HCT116 (cell line): ENCODE results near the gene RELA. TPM values are rescaled to one million over a fixed set of nuclear protein-coding genes. Genes with fewer than 3 reads are reported as not detected.

Experiments
- ATAC-seq: fragments of 200-7000 bp; cut with Tn5 transposase; 2 replicates; pipeline ENCODE4 v1.9.1; 2020; ENCODE audit warnings: mild to moderate bottlenecking, moderate library complexity
- BruUV-seq: library from RNA; stranded (reverse); fragments of 400-500 nt; replicated peaks from 2 replicates; lab custom pipeline; 2021; lab: Mats Ljungman, UMichigan
- CTCF ChIA-PET: fragments of 300-600 bp; sonication (Branson Sonifier 250); formaldehyde crosslinking; loops from one replicate; lab custom pipeline; 2021; ENCODE audit warnings: antibody characterized with exemption; lab: Charles Lee
- POLR2A ChIA-PET: fragments of 300-600, 350-600 bp; sonication (Branson Sonifier 250); formaldehyde crosslinking; loops from one replicate; lab custom pipeline; 2021; ENCODE audit warnings: antibody characterized with exemption; lab: Charles Lee
- RAD21 ChIA-PET, 2 experiments: fragments of 300-600 bp; sonication (Branson Sonifier 250); formaldehyde crosslinking; loops; one replicate each; lab custom pipeline; 2023; ENCODE audit warnings: low total read pairs in 2 of 2; ENCODE audit not compliant: uncharacterized antibody in 2 of 2, unreplicated experiment in 2 of 2, low non-redundant PET in 1 of 2; lab: Charles Lee
- DNase-seq: peaks from one replicate; pipeline ENCODE4 v3.0.0-alpha.2; 2010; ENCODE audit warnings: low read depth, low spot score
- H2AFZ ChIP-seq: fragments of 200-600 bp; shearing (Covaris generic), sonication (generic); 2 replicates; pipeline ENCODE4 v1.6.1; 2017; ENCODE audit warnings: low read depth, mixed run types, mixed read lengths, antibody characterized with exemption, low read length; ENCODE audit not compliant: poor library complexity, severe bottlenecking
- H3K27ac ChIP-seq: 2 replicates; pipeline ENCODE4 v1.5.1; 2012; ENCODE audit warnings: low read depth, low read length
- H3K27me3 ChIP-seq: fragments of 200-600 bp; sonication (generic); 2 replicates; pipeline ENCODE4 v1.6.1; 2016; ENCODE audit warnings: mixed run types, low read length, mixed read lengths; ENCODE audit not compliant: insufficient read depth
- H3K36me3 ChIP-seq, 2 experiments: fragments of 200-500 bp in 1 of 2; fragments of 200-600 bp in 1 of 2; sonication (Bioruptor generic) in 1 of 2; sonication (generic) in 1 of 2; 2 replicates each; pipeline versions ENCODE4 v1.5.1 to v1.6.1; 2014 to 2016; ENCODE audit warnings: low read length in 2 of 2, inconsistent platforms in 1 of 2, mixed read lengths in 1 of 2, mixed run types in 1 of 2; ENCODE audit not compliant: insufficient read depth in 2 of 2, control insufficient read depth in 1 of 2
- H3K4me1 ChIP-seq, 2 experiments: fragments of 200-600 bp in 1 of 2; sonication (generic) in 1 of 2; 2 replicates each; pipeline versions ENCODE4 v1.5.1 to v1.6.1; 2012 to 2017; ENCODE audit warnings: low read length in 2 of 2, inconsistent platforms in 1 of 2, mild to moderate bottlenecking in 1 of 2, mixed read lengths in 1 of 2, mixed run types in 1 of 2, moderate library complexity in 1 of 2; ENCODE audit not compliant: insufficient read depth in 2 of 2, control insufficient read depth in 1 of 2
- H3K4me2 ChIP-seq: fragments of 200-600 bp; sonication (generic); 2 replicates; pipeline ENCODE4 v1.6.1; 2017; ENCODE audit warnings: mixed run types, low read length, mixed read lengths
- H3K4me3 ChIP-seq, 2 experiments: fragments of 200-600 bp in 1 of 2; sonication (generic) in 1 of 2; replicated peaks in 1 of 2; 2 replicates each; pipeline ENCODE4 v1.5.1; 2011 to 2016; ENCODE audit warnings: low read length in 2 of 2, control low read depth in 1 of 2, low read depth in 1 of 2, mild to moderate bottlenecking in 1 of 2, mixed read lengths in 1 of 2, mixed run types in 1 of 2
- H3K79me2 ChIP-seq: fragments of 200-600 bp; sonication (generic); 2 replicates; pipeline ENCODE4 v1.6.1; 2017; ENCODE audit warnings: mild to moderate bottlenecking, mixed run types, low read length, moderate library complexity, mixed read lengths; ENCODE audit not compliant: insufficient read depth
- H3K9ac ChIP-seq: fragments of 200-600 bp; sonication (generic); 2 replicates; pipeline ENCODE4 v1.6.1; 2016; ENCODE audit warnings: low read length, mixed read lengths
- H3K9me2 ChIP-seq: fragments of 200-600 bp; sonication (generic), shearing (Covaris generic); 2 replicates; pipeline ENCODE4 v1.6.1; 2017; ENCODE audit warnings: mixed run types, mild to moderate bottlenecking, moderate library complexity; ENCODE audit not compliant: insufficient read depth
- H3K9me3 ChIP-seq, 2 experiments: fragments of 200-500 bp in 1 of 2; fragments of 200-600 bp in 1 of 2; sonication (Bioruptor generic) in 1 of 2; sonication (generic) in 1 of 2; 2 replicates each; pipeline ENCODE4 v1.6.1; 2014 to 2017; ENCODE audit warnings: low read length in 2 of 2, mixed read lengths in 2 of 2, inconsistent platforms in 1 of 2, low read depth in 1 of 2, mild to moderate bottlenecking in 1 of 2, mixed run types in 1 of 2, moderate library complexity in 1 of 2; ENCODE audit not compliant: control insufficient read depth in 1 of 2, insufficient read depth in 1 of 2
- H4K20me1 ChIP-seq: fragments of 200-600 bp; sonication (generic), shearing (Covaris generic); 2 replicates; pipeline ENCODE4 v1.6.1; 2017; ENCODE audit warnings: mixed run types, mild to moderate bottlenecking, moderate library complexity; ENCODE audit not compliant: insufficient read depth
- ATF3 ChIP-seq: IDR thresholded peaks from 2 replicates; pipeline ENCODE4 v1.6.1; 2012
- CBX3 ChIP-seq: IDR thresholded peaks from 2 replicates; pipeline ENCODE4 v1.6.1; 2012; ENCODE audit warnings: low read depth
- EGR1 ChIP-seq: IDR thresholded peaks from 2 replicates; pipeline ENCODE4 v1.6.1; 2012; ENCODE audit warnings: low read depth
- ELF1 ChIP-seq: IDR thresholded peaks from 2 replicates; pipeline ENCODE4 v1.6.1; 2012; ENCODE audit warnings: low read depth, borderline replicate concordance
- EZH2phosphoT487 ChIP-seq: fragments of 200-600 bp; IDR thresholded peaks from 2 replicates; pipeline ENCODE4 v1.6.1; 2018; ENCODE audit warnings: antibody characterized with exemption, borderline replicate concordance
- FOSL1 ChIP-seq: IDR thresholded peaks from 2 replicates; pipeline ENCODE4 v1.6.1; 2012; ENCODE audit warnings: low read depth
- JUND ChIP-seq: IDR thresholded peaks from 2 replicates; pipeline ENCODE4 v1.6.1; 2012
- POLR2A ChIP-seq: IDR thresholded peaks from 2 replicates; pipeline ENCODE4 v1.7.0; 2011; ENCODE audit warnings: borderline replicate concordance; ENCODE audit not compliant: insufficient read depth, insufficient read length; ENCODE audit errors: extremely low read depth
- POLR2AphosphoS5 ChIP-seq: IDR thresholded peaks from 2 replicates; pipeline ENCODE4 v1.6.1; 2011; ENCODE audit warnings: mild to moderate bottlenecking, low read depth, low read length, moderate library complexity
- REST ChIP-seq: IDR thresholded peaks from 2 replicates; pipeline ENCODE4 v1.6.1; 2012; ENCODE audit warnings: low read depth
- SIN3A ChIP-seq: IDR thresholded peaks from 2 replicates; pipeline ENCODE4 v1.6.1; 2012; ENCODE audit warnings: low read depth
- SP1 ChIP-seq: IDR thresholded peaks from 2 replicates; pipeline ENCODE4 v1.6.1; 2012; ENCODE audit warnings: low read depth
- SRF ChIP-seq: IDR thresholded peaks from 2 replicates; pipeline ENCODE4 v1.6.1; 2012; ENCODE audit warnings: low read depth
- TCF7L2 ChIP-seq: IDR thresholded peaks from 2 replicates; pipeline ENCODE4 v1.7.0; 2011; ENCODE audit warnings: borderline replicate concordance, inconsistent platforms; ENCODE audit not compliant: insufficient read depth, insufficient read length; ENCODE audit errors: extremely low read depth
- YY1 ChIP-seq: IDR thresholded peaks from 2 replicates; pipeline ENCODE4 v1.6.1; 2011; ENCODE audit warnings: low read length, low read depth, moderate library complexity, mild to moderate bottlenecking; ENCODE audit not compliant: insufficient replicate concordance; ENCODE audit errors: extremely low read depth
- ZBTB33 ChIP-seq: IDR thresholded peaks from 2 replicates; pipeline ENCODE4 v1.6.1; 2011; ENCODE audit warnings: mild to moderate bottlenecking, low read length, moderate library complexity; ENCODE audit not compliant: insufficient replicate concordance; ENCODE audit errors: extremely low read depth
- ZFX ChIP-seq: fragments of 450-650 bp; IDR thresholded peaks from 2 replicates; pipeline ENCODE4 v1.6.1; 2017
- ZNF274 ChIP-seq: fragments of 200-500 bp; sonication (Bioruptor generic); IDR thresholded peaks from 2 replicates; pipeline ENCODE4 v1.6.1; 2014; ENCODE audit warnings: mild to moderate bottlenecking, low read depth, low read length, inconsistent platforms
- intact Hi-C: fragments of 100-400 bp; cut with micrococcal nuclease; formaldehyde crosslinking; loops from 2 replicates; pipeline ENCODE4 v1.10.0; 2022
- total RNA-seq: library from RNA; stranded (reverse); gene quantifications from one replicate; pipeline ENCODE4 v1.2.1, GENCODE V29; 2021; ENCODE audit not compliant: unreplicated experiment
- TF ChIP-seq, protein P1 (sequence below), 3 experiments: fragments of 200-600 bp in 1 of 3; sonication (generic) in 1 of 3; IDR thresholded peaks in 2 of 3; conservative IDR thresholded peaks in 1 of 3; 2 replicates each; pipeline ENCODE4 v1.5.1; 2012 to 2017; ENCODE audit warnings: low read depth in 2 of 3, low read length in 2 of 3, antibody characterized with exemption in 1 of 3, borderline replicate concordance in 1 of 3, control low read depth in 1 of 3, mild to moderate bottlenecking in 1 of 3, mixed read lengths in 1 of 3, mixed run types in 1 of 3, moderate library complexity in 1 of 3; ENCODE audit not compliant: insufficient read depth in 1 of 3

Gene RELA
- total RNA-seq, 1 experiment from 2014 or later = 78.5 TPM

DNA sequence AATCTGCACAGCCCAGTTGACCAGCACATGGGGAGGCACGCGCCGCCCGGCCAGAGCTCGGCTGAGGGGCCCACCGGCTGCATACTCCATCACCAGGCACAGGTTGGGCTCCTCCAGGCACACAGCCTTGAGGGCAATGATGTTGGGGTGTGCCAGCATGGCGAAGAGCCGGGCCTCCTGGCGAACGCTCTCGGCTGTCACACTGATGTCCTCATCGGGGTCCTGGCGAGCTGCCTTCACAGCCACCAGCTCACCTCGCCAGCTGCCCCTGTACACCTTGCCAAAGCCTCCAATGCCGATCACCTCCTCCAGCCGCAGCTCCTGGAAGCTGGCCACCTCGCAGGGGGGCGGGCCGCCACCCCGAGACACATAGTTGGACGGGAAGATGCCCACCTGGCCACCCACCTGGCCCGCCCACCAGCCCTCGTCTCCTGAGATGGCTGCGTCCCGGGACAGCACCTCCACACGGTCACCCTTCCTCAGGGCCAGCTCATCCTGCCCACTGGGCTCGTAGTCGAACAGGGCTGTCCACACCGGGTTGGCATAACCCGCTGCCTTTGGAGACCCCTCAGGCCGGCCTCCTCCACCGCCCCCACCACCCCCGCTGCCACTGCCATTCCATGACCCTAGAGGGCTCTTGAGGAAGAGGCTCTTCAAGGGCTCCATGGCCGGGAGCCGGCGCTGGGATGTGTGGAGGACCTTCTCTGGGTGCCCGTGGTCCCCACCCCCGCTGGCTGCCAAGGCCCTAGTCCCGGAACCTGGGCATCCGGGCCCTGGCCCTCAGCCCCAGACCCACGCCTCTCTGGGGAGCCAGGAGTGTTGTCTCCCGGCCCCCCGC is 49.4 kb downstream of the RELA start:
- ATAC-seq (no peak; the same call in 1 of the 2 replicates), DNase-seq (no peak)
- H3K79me2 ChIP-seq = peaks cover 73% of the 10 kb centered on the region
- CTCF ChIA-PET = interaction anchor here (0.5 kb wide), 1 partner anchor 73 kb away, joined by 3 read pairs; no protein-coding TSS in a partner anchor
- RAD21 ChIA-PET = no interaction called here
- intact Hi-C loops = no loop called here
- TSS peak; percentile 69 for BruUV-seq
- H3K4me1 ChIP-seq = peaks cover 10 to 56% of the 10 kb centered on the region in 2 experiments
- H3K9ac ChIP-seq = peak overlapping the region; percentile 84
- H3K9me2 ChIP-seq = no peaks in the 10 kb centered on the region
- H3K36me3 ChIP-seq = peaks cover 7 to 17% of the 10 kb centered on the region in 2 experiments; a peak in 2 of 4 replicates
- peak overlapping the region; percentile 64 to 98 for H3K4me3 ChIP-seq
- no peaks in the 10 kb centered on the region for H3K9me3 ChIP-seq
- H3K4me2 ChIP-seq = peak overlapping the region; percentile 67
- H3K27ac ChIP-seq = peak overlapping the region; percentile 78
- POLR2A ChIA-PET = no interaction called here
- TF ChIP-seq ELF1 = no peak
- TF ChIP-seq YY1 = no peak
- no peak for TF ChIP-seq EGR1
- TF ChIP-seq ZFX = no peak
- TF ChIP-seq ZNF274 = no peak
- no peak for TF ChIP-seq EZH2phosphoT487
- TF ChIP-seq, protein P1, sequence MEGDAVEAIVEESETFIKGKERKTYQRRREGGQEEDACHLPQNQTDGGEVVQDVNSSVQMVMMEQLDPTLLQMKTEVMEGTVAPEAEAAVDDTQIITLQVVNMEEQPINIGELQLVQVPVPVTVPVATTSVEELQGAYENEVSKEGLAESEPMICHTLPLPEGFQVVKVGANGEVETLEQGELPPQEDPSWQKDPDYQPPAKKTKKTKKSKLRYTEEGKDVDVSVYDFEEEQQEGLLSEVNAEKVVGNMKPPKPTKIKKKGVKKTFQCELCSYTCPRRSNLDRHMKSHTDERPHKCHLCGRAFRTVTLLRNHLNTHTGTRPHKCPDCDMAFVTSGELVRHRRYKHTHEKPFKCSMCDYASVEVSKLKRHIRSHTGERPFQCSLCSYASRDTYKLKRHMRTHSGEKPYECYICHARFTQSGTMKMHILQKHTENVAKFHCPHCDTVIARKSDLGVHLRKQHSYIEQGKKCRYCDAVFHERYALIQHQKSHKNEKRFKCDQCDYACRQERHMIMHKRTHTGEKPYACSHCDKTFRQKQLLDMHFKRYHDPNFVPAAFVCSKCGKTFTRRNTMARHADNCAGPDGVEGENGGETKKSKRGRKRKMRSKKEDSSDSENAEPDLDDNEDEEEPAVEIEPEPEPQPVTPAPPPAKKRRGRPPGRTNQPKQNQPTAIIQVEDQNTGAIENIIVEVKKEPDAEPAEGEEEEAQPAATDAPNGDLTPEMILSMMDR (IDR thresholded peaks at IDR 0.05 in 2 of 3, conservative IDR thresholded peaks at IDR 0.05 in 1 of 3; ENCODE audit: borderline replicate concordance in 1 of 3, insufficient read depth in 1 of 3, low read depth in 2 of 3, low read length in 2 of 3) = no peak
- no peak for TF ChIP-seq SRF
- TF ChIP-seq POLR2AphosphoS5 = no peak
- TF ChIP-seq POLR2A = no peak
- TF ChIP-seq FOSL1 = no peak
- TF ChIP-seq CBX3 = no peak
- no peak for TF ChIP-seq ZBTB33
- no peak for TF ChIP-seq SIN3A
- TF ChIP-seq JUND = no peak
- no peak for TF ChIP-seq SP1
- no peak for TF ChIP-seq REST
- TF ChIP-seq ATF3 = no peak
- no peak for TF ChIP-seq TCF7L2
- H4K20me1 ChIP-seq = no peaks in the 10 kb centered on the region
- no peak overlapping the region for H2AFZ ChIP-seq
- no peaks in the 10 kb centered on the region for H3K27me3 ChIP-seq
